Measurements from ENCODE around the gene RAPSN.

RAPSN gene

DNA sequence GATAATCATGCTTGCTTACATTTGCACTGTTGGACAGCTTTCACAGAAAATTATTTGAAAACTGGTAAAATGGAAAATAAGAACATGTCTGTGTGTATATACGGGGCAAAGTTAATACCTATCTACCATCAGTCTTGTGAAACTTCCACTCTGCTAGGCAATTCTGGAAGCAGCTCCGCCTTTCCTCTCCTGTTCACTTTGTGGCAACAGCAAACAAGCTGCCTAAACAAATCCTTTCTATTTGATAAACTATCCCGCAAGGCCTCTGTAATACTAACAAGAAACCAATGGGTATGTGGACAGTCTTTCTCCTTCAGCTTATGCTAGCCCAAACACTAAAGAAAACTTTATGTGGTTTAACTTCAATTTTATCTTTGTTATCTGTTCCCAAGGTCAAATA is 39.2 kb upstream of the RAPSN start:
- no peak for TF ChIP-seq FOXP2 (optimal IDR thresholded peaks at IDR 0.05; ENCODE audit: control extremely low read depth, extremely low read length, insufficient read depth)
- TF ChIP-seq EZH2 (IDR thresholded peaks at IDR 0.05) = no peak
- TF ChIP-seq POLR2AphosphoS5 (IDR thresholded peaks at IDR 0.05; ENCODE audit: borderline replicate concordance, low read depth, low read length) = no peak
- no peak overlapping the region for H3K4me3 ChIP-seq
- peaks cover 65% of the 10 kb centered on the region for H3K36me3 ChIP-seq (ENCODE audit: insufficient read depth, low read length)
- DNase-seq (ENCODE audit: low read depth, low spot score) = no peak
- no peak overlapping the region for H3K9ac ChIP-seq (ENCODE audit: insufficient read length)
- peak overlapping the region; percentile 60; the same call in 1 of the 2 replicates for H3K27ac ChIP-seq
- H3K9me3 ChIP-seq (ENCODE audit: low read depth, low read length) = no peaks in the 10 kb centered on the region

DNA sequence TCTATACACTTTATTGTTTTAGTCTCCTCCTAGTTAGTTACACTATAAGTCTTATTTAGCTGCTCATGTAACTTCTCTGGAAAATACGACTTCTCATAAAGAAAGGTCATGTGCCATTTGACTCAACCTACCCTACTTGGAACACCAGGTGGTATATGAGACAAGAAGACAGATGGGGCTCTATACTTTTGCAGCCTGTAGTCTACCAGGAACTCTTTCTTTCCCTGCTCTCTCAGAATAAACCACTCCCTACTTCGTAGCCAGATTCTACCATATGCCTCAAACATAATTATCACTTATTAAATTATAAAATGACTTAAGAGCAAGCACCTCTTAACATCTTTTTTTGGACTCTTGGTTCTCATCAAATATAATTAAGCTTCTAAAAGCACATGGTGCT is 38.5 kb upstream of the RAPSN start:
- no peak overlapping the region for H3K4me3 ChIP-seq
- peaks cover 72% of the 10 kb centered on the region for H3K36me3 ChIP-seq (ENCODE audit: insufficient read depth, low read length)
- peak overlapping the region; percentile 12; the same call in 1 of the 2 replicates for H3K27ac ChIP-seq
- no peak overlapping the region for H3K9ac ChIP-seq (ENCODE audit: insufficient read length)
- DNase-seq (ENCODE audit: low read depth, low spot score) = no peak
- no peaks in the 10 kb centered on the region for H3K9me3 ChIP-seq (ENCODE audit: low read depth, low read length)
- TF ChIP-seq POLR2AphosphoS5 (IDR thresholded peaks at IDR 0.05; ENCODE audit: borderline replicate concordance, low read depth, low read length) (no peak), EZH2 (IDR thresholded peaks at IDR 0.05) (no peak), FOXP2 (optimal IDR thresholded peaks at IDR 0.05; ENCODE audit: control extremely low read depth, extremely low read length, insufficient read depth) (no peak)

GRCh38 chr11:47485107-47485506 is 36.2 kb upstream of the RAPSN start:
- no peak overlapping the region for H3K4me3 ChIP-seq
- DNase-seq (ENCODE audit: low read depth, low spot score) = no peak
- H3K9ac ChIP-seq (ENCODE audit: insufficient read length) = no peak overlapping the region
- H3K27ac ChIP-seq = no peak overlapping the region
- H3K36me3 ChIP-seq (ENCODE audit: insufficient read depth, low read length) = peaks cover 86% of the 10 kb centered on the region
- no peaks in the 10 kb centered on the region for H3K9me3 ChIP-seq (ENCODE audit: low read depth, low read length)
- TF ChIP-seq FOXP2 (optimal IDR thresholded peaks at IDR 0.05; ENCODE audit: control extremely low read depth, extremely low read length, insufficient read depth) (no peak), POLR2AphosphoS5 (IDR thresholded peaks at IDR 0.05; ENCODE audit: borderline replicate concordance, low read depth, low read length) (no peak), EZH2 (IDR thresholded peaks at IDR 0.05) (no peak)

- peaks cover 91% of the 10 kb centered on the region for H3K36me3 ChIP-seq (ENCODE audit: insufficient read depth, low read length)
- TF ChIP-seq EZH2 (IDR thresholded peaks at IDR 0.05) (no peak), POLR2AphosphoS5 (IDR thresholded peaks at IDR 0.05; ENCODE audit: borderline replicate concordance, low read depth, low read length) (no peak), FOXP2 (optimal IDR thresholded peaks at IDR 0.05; ENCODE audit: control extremely low read depth, extremely low read length, insufficient read depth) (no peak)
- no peak for DNase-seq (ENCODE audit: low read depth, low spot score)
- H3K4me3 ChIP-seq = no peak overlapping the region
- no peak overlapping the region for H3K27ac ChIP-seq
- H3K9ac ChIP-seq (ENCODE audit: insufficient read length) = no peak overlapping the region
- H3K9me3 ChIP-seq (ENCODE audit: low read depth, low read length) = no peaks in the 10 kb centered on the region
These were observed 34.5 kb upstream of the RAPSN start for GRCh38 chr11:47483457-47483856.

- H3K4me3 ChIP-seq = no peak overlapping the region
- peaks cover 94% of the 10 kb centered on the region for H3K36me3 ChIP-seq (ENCODE audit: insufficient read depth, low read length)
- H3K27ac ChIP-seq = no peak overlapping the region
These were observed 31.8 kb upstream of the RAPSN start for GRCh38 chr11:47480762-47481161.

DNA sequence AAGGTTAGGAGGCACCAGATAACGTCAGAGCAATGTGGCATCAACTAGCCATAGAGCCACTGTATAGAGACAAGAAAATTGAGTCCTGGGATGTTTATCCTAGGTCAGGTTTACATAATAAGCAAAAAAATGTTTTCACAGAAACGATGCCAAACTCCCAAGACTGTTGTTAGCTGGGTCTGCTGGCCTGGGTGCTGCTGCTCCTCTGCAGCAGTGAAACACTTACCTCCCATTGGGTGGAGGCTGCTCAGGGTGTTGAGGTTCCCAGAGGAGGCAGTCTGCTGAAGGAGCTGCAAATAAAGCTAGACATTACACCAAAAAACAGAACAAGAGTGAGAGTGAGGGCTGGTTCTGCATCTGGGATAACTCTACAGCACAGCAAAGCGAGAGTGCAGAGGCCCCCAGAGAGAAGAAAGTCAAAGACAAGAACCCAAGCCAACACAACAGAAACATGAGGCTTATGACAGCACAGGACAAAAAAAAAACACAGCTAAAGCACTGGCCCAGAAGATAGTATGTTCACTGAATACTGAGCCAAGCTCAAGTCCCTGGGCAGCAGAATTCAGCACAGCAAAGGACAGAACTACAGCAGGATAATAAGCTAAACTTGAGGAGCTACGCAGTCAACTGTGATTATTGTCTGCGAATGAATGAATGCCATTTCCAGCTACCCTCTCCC is 29.9 kb upstream of the RAPSN start:
- Histone ChIP-seq H3K9me3 (ENCODE audit: low read depth, low read length) (no peaks in the 10 kb centered on the region), H3K4me3 (no peak overlapping the region), H3K9ac (ENCODE audit: insufficient read length) (no peak overlapping the region), H3K27ac (no peak overlapping the region), H3K36me3 (ENCODE audit: insufficient read depth, low read length) (peaks cover 95% of the 10 kb centered on the region)
- DNase-seq (ENCODE audit: low read depth, low spot score) = no peak
- TF ChIP-seq POLR2AphosphoS5 (IDR thresholded peaks at IDR 0.05; ENCODE audit: borderline replicate concordance, low read depth, low read length) = no peak
- no peak for TF ChIP-seq EZH2 (IDR thresholded peaks at IDR 0.05)
- TF ChIP-seq FOXP2 (optimal IDR thresholded peaks at IDR 0.05; ENCODE audit: control extremely low read depth, extremely low read length, insufficient read depth) = no peak

More at GRCh38 chr11:47480762-47481161, 31.8 kb upstream of the RAPSN start:
- TF ChIP-seq EZH2 (IDR thresholded peaks at IDR 0.05) (no peak), FOXP2 (optimal IDR thresholded peaks at IDR 0.05; ENCODE audit: control extremely low read depth, extremely low read length, insufficient read depth) (no peak), POLR2AphosphoS5 (IDR thresholded peaks at IDR 0.05; ENCODE audit: borderline replicate concordance, low read depth, low read length) (no peak)
- Histone ChIP-seq H3K9ac (ENCODE audit: insufficient read length) (no peak overlapping the region), H3K9me3 (ENCODE audit: low read depth, low read length) (no peaks in the 10 kb centered on the region)
- no peak for DNase-seq (ENCODE audit: low read depth, low spot score)

DNA sequence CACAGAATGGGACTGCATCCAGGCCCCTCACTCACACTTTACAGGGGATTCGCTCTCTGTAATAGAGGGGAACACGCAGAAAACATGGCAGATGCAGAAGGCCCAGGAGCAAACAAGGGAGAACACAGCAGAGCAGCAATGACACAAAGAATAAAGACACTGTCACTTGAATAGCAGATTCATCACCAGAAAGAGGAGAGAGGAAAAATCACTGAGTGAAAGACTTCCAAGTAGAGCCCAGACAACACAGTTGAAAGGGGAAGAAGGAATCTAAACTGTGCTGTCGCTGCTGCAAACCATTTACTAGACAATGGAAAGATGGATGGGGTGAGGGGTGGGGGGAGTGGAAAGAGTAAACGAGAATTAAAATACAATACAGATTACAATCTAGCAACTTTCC is 28.8 kb upstream of the RAPSN start:
- H3K36me3 ChIP-seq (ENCODE audit: insufficient read depth, low read length) = peaks cover 95% of the 10 kb centered on the region
- no peak overlapping the region; the same call in 1 of the 2 replicates for H3K27ac ChIP-seq
- H3K4me3 ChIP-seq = no peak overlapping the region
- TF ChIP-seq POLR2AphosphoS5 (IDR thresholded peaks at IDR 0.05; ENCODE audit: borderline replicate concordance, low read depth, low read length) (no peak), FOXP2 (optimal IDR thresholded peaks at IDR 0.05; ENCODE audit: control extremely low read depth, extremely low read length, insufficient read depth) (no peak), EZH2 (IDR thresholded peaks at IDR 0.05) (no peak)
- no peak overlapping the region for H3K9ac ChIP-seq (ENCODE audit: insufficient read length)
- H3K9me3 ChIP-seq (ENCODE audit: low read depth, low read length) = no peaks in the 10 kb centered on the region
- no peak for DNase-seq (ENCODE audit: low read depth, low spot score)

- no peak overlapping the region; the same call in 1 of the 2 replicates for H3K27ac ChIP-seq
- DNase-seq (ENCODE audit: low read depth, low spot score) = no peak
- H3K4me3 ChIP-seq = no peak overlapping the region
- no peak overlapping the region for H3K9ac ChIP-seq (ENCODE audit: insufficient read length)
- no peaks in the 10 kb centered on the region for H3K9me3 ChIP-seq (ENCODE audit: low read depth, low read length)
- TF ChIP-seq POLR2AphosphoS5 (IDR thresholded peaks at IDR 0.05; ENCODE audit: borderline replicate concordance, low read depth, low read length) (no peak), EZH2 (IDR thresholded peaks at IDR 0.05) (no peak), FOXP2 (optimal IDR thresholded peaks at IDR 0.05; ENCODE audit: control extremely low read depth, extremely low read length, insufficient read depth) (no peak)
- H3K36me3 ChIP-seq (ENCODE audit: insufficient read depth, low read length) = peaks cover 95% of the 10 kb centered on the region
These were observed 28.4 kb upstream of the RAPSN start for GRCh38 chr11:47477323-47477722.
